HFFc6 (cell line): ENCODE data around the gene PRKAG2. TPM values are rescaled to one million over a fixed set of nuclear protein-coding genes. Genes with fewer than 3 reads are reported as not detected.
A peak's percentile ranks its signal among the peaks of the same experiment; 100 is the strongest.
"Not testable (repeated sequence)": the region's sequence is repeated elsewhere in the genome, so short reads cannot be mapped to it uniquely, and the experiment has no call there.

Experiments used
- DNase-seq: peaks from one replicate; pipeline ENCODE4 v3.0.0-alpha.2; 2018
- H3K27ac Mint-ChIP-seq: 2 replicates; pipeline ENCODE4 v1.8.0; 2020; ENCODE audit warnings: mild to moderate bottlenecking, mixed read lengths
- H3K27me3 Mint-ChIP-seq: 2 replicates; pipeline ENCODE4 v1.8.0; 2021; ENCODE audit warnings: mild to moderate bottlenecking, moderate library complexity, mixed read lengths; ENCODE audit not compliant: insufficient read depth
- H3K36me3 Mint-ChIP-seq: 2 replicates; pipeline ENCODE4 v1.8.0; 2021; ENCODE audit warnings: low read depth, mixed read lengths
- H3K4me1 Mint-ChIP-seq: 2 replicates; pipeline ENCODE4 v1.8.0; 2020; ENCODE audit warnings: low read depth, mixed read lengths
- H3K4me3 Mint-ChIP-seq: 2 replicates; pipeline ENCODE4 v1.8.0; 2020; ENCODE audit warnings: mild to moderate bottlenecking, moderate library complexity, mixed read lengths
- H3K9me3 Mint-ChIP-seq: 2 replicates; pipeline ENCODE4 v1.8.0; 2020; ENCODE audit warnings: mild to moderate bottlenecking, mixed read lengths
- CTCF ChIP-seq: fragments of 200-600 bp; sonication (generic); IDR thresholded peaks from 2 replicates; pipeline ENCODE4 v1.5.0; 2021; ENCODE audit warnings: antibody characterized with exemption, mild to moderate bottlenecking
- total RNA-seq, 6 experiments: library from RNA; stranded (reverse); fragmentation: NEBNext Ultra II Directional; extraction: Animal tissue kit (Norgen Biotek cat#: 25700); gene quantifications; 2 replicates in 1 of 6; 3 replicates in 5 of 6; pipeline ENCODE4 v1.2.3, GENCODE V29; 2021

PRKAG2 gene
- total RNA-seq, 6 experiments from 2014 or later: 15.1 to 19.2 (median 18.4) TPM

GRCh38 chr7:151882734-151883133 lies 5.8 kb upstream of the PRKAG2 start:
- Mint-ChIP-seq H3K4me3 (no peak overlapping the region), H3K27ac (no peak overlapping the region), H3K36me3 (no peaks in the 10 kb centered on the region), H3K9me3 (no peaks in the 10 kb centered on the region), H3K4me1 (no peaks in the 10 kb centered on the region), H3K27me3 (peaks cover 54% of the 10 kb centered on the region)
- TF ChIP-seq CTCF: no peak
- DNase-seq: no peak

GRCh38 chr7:151880688-151881087 lies 3.8 kb upstream of the PRKAG2 start:
- H3K36me3 Mint-ChIP-seq: no peaks in the 10 kb centered on the region
- DNase-seq: no peak
- H3K4me3 Mint-ChIP-seq: no peak overlapping the region
- H3K27me3 Mint-ChIP-seq: peaks cover 57% of the 10 kb centered on the region
- H3K27ac Mint-ChIP-seq: no peak overlapping the region
- peaks cover 8% of the 10 kb centered on the region for H3K4me1 Mint-ChIP-seq
- TF ChIP-seq CTCF: no peak
- H3K9me3 Mint-ChIP-seq: no peaks in the 10 kb centered on the region

- Mint-ChIP-seq H3K27ac (no peak overlapping the region), H3K4me1 (peaks cover 15% of the 10 kb centered on the region), H3K4me3 (peak overlapping the region; percentile 22; the same call in 1 of the 2 replicates), H3K9me3 (no peaks in the 10 kb centered on the region), H3K36me3 (no peaks in the 10 kb centered on the region), H3K27me3 (peaks cover 51% of the 10 kb centered on the region)
- no peak for TF ChIP-seq CTCF
- no peak for DNase-seq
These were observed 1.3 kb upstream of the PRKAG2 start for GRCh38 chr7:151877911-151878835.

- H3K36me3 Mint-ChIP-seq: no peaks in the 10 kb centered on the region
- no peak for TF ChIP-seq CTCF
- H3K27me3 Mint-ChIP-seq: peaks cover 46% of the 10 kb centered on the region
- H3K27ac Mint-ChIP-seq: no peak overlapping the region
- H3K4me1 Mint-ChIP-seq: peaks cover 15% of the 10 kb centered on the region
- H3K4me3 Mint-ChIP-seq: peak overlapping the region; percentile 86
- H3K9me3 Mint-ChIP-seq: no peaks in the 10 kb centered on the region
- no peak for DNase-seq
These were observed 695 bp downstream of the PRKAG2 start for GRCh38 chr7:151875942-151876898.

- not testable (repeated sequence) for H3K9me3 Mint-ChIP-seq, H3K27ac Mint-ChIP-seq, H3K4me3 Mint-ChIP-seq, DNase-seq, H3K36me3 Mint-ChIP-seq
- Mint-ChIP-seq H3K27me3 (peaks cover 51% of the 10 kb centered on the region), H3K4me1 (peaks cover 15% of the 10 kb centered on the region)
These were observed 2.4 kb downstream of the PRKAG2 start for GRCh38 chr7:151874479-151874878.
